ENCODE measurements around the gene STK17A. TPM values are rescaled to one million over a fixed set of nuclear protein-coding genes. Genes with fewer than 3 reads are reported as not detected.

Gene STK17A
- total and polyA plus RNA-seq, 9 donors = 9.9 to 19.9 (median 12.7) TPM

DNA sequence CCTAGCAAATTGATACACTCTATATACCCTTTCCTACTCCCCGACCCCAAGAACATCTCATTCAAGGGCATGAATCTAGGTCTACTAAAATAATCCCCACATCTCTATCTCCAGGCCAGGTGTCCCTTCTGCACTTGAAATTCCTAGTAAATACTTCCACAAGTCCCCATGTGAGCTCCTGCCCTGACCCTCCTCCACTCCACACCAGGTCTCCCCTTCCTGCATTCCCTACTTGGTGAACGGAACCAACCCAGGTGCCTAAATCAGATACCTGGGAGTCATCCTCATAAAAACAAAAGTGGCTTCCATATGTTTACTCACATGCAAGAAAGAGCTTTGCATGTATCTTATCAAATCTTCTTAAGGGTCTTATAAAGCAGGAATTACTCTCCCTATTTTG lies 77.2 kb downstream of the STK17A start:
- WGBS, 3 donors = 93 to 98% (median 94%) methylated on average over 2 of the region's 2 CpGs
- H3K36me3 ChIP-seq = no peaks in the 10 kb centered on the region
- peaks cover 11% of the 10 kb centered on the region for H3K4me1 ChIP-seq (ENCODE audit: insufficient read depth)
- TF ChIP-seq POLR2A (IDR thresholded peaks at IDR 0.05) (no peak), CTCF (IDR thresholded peaks at IDR 0.05) (no peak), EP300 (IDR thresholded peaks at IDR 0.05) (no peak)
- intact Hi-C loops (cut with DNase I) = no loop called here
- no peaks in the 10 kb centered on the region for H3K27me3 ChIP-seq
- no peak for DNase-seq
- no peak overlapping the region for H3K4me3 ChIP-seq
- H3K27ac ChIP-seq = no peak overlapping the region
- H3K9me3 ChIP-seq = no peaks in the 10 kb centered on the region

GRCh38 chr7:43664681-43665080 lies 81.8 kb downstream of the STK17A start:
- intact Hi-C loops (cut with DNase I) = no loop called here
- Histone ChIP-seq H3K4me1 (ENCODE audit: insufficient read depth) (peaks cover 5% of the 10 kb centered on the region), H3K9me3 (no peaks in the 10 kb centered on the region), H3K36me3 (no peaks in the 10 kb centered on the region), H3K27me3 (no peaks in the 10 kb centered on the region), H3K4me3 (no peak overlapping the region), H3K27ac (no peak overlapping the region)
- 0 to 59% (median 59%) methylated on average over 1 of the region's 1 CpG for WGBS, 3 donors
- DNase-seq = no peak
- no peak for TF ChIP-seq CTCF (IDR thresholded peaks at IDR 0.05)
- no peak for TF ChIP-seq EP300 (IDR thresholded peaks at IDR 0.05)
- no peak for TF ChIP-seq POLR2A (IDR thresholded peaks at IDR 0.05)

DNA sequence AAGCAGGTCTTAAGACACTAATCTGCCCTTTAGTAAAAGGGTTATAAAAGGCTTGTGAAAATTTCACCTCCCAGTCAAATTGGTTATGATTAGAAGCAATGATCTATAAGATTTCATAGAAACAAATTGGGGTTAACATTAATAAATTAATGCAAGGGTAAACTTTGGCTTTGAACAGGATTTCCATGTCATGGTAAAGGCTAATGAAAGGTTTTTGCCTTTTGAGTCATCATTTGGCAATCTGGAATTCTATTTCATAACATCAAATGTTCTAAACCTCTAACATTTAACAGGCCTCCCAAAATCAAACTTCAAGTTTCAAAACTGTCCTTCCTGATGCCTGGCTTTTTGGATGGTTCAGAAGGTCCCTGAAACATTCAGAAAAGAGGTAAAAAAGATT lies 84.0 kb downstream of the STK17A start:
- intact Hi-C loops (cut with DNase I) = no loop called here
- Histone ChIP-seq H3K36me3 (no peaks in the 10 kb centered on the region), H3K27me3 (no peaks in the 10 kb centered on the region), H3K4me3 (no peak overlapping the region), H3K27ac (no peak overlapping the region), H3K4me1 (ENCODE audit: insufficient read depth) (peaks cover 3% of the 10 kb centered on the region), H3K9me3 (no peaks in the 10 kb centered on the region)
- DNase-seq = no peak
- TF ChIP-seq EP300 (IDR thresholded peaks at IDR 0.05) (no peak), CTCF (IDR thresholded peaks at IDR 0.05) (no peak), POLR2A (IDR thresholded peaks at IDR 0.05) (no peak)

- H3K27me3 ChIP-seq = no peaks in the 10 kb centered on the region
- no peak overlapping the region for H3K27ac ChIP-seq
- H3K9me3 ChIP-seq = no peaks in the 10 kb centered on the region
- no peaks in the 10 kb centered on the region for H3K36me3 ChIP-seq
- intact Hi-C loops (cut with DNase I) = no loop called here
- H3K4me1 ChIP-seq (ENCODE audit: insufficient read depth) = peaks cover 3% of the 10 kb centered on the region
- no peak overlapping the region for H3K4me3 ChIP-seq
- TF ChIP-seq POLR2A (IDR thresholded peaks at IDR 0.05) (no peak), CTCF (IDR thresholded peaks at IDR 0.05) (no peak), EP300 (IDR thresholded peaks at IDR 0.05) (no peak)
- no peak for DNase-seq
- WGBS, 3 donors = 93 to 98% (median 96%) methylated on average over 1 of the region's 1 CpG
These were observed 85.1 kb downstream of the STK17A start for GRCh38 chr7:43668035-43668434.

Measured in ovary (tissue), 9 donors.